PC-9 (cell line): ENCODE measurements around the gene JPH2. TPM values are rescaled to one million over a fixed set of nuclear protein-coding genes. Genes with fewer than 3 reads are reported as not detected.

Experiments used
- BruUV-seq: library from RNA; stranded (reverse); fragments of 400-500 nt; replicated peaks from 2 replicates; lab custom pipeline; 2021; lab: Mats Ljungman, UMichigan
- CTCF ChIA-PET: fragments of 300-600 bp; sonication (Branson Sonifier 250); formaldehyde crosslinking; loops from one replicate; lab custom pipeline; 2022; ENCODE audit warnings: antibody characterized with exemption; lab: Charles Lee
- POLR2A ChIA-PET: fragments of 300-600 bp; sonication (Branson Sonifier 250); formaldehyde crosslinking; loops from one replicate; lab custom pipeline; 2022; ENCODE audit warnings: antibody characterized with exemption; ENCODE audit not compliant: unreplicated experiment; lab: Charles Lee
- DNase-seq, 2 experiments: peaks; one replicate each; pipeline versions ENCODE4 v3.0.0 to v3.0.0-alpha.2; 2015 to 2022; ENCODE audit warnings: mixed read lengths in 1 of 2
- H2AFZ ChIP-seq: fragments of 200-600 bp; sonication (generic); 2 replicates; pipeline ENCODE4 v1.8.1; 2017; ENCODE audit warnings: antibody characterized with exemption
- H3F3A ChIP-seq: fragments of 200-600 bp; sonication (generic); 2 replicates; pipeline ENCODE4 v1.8.1; 2017; ENCODE audit warnings: antibody characterized with exemption, mild to moderate bottlenecking, low read depth; ENCODE audit not compliant: insufficient read depth
- H3K27ac ChIP-seq: fragments of 200-600 bp; sonication (generic); 2 replicates; pipeline ENCODE4 v1.6.1; 2016; ENCODE audit warnings: mixed run types
- H3K27me3 ChIP-seq: fragments of 200-600 bp; sonication (generic); 2 replicates; pipeline ENCODE4 v1.6.1; 2016; ENCODE audit warnings: low read depth, mixed run types; ENCODE audit not compliant: insufficient read depth
- H3K36me3 ChIP-seq: fragments of 200-600 bp; sonication (generic); 2 replicates; pipeline ENCODE4 v1.6.1; 2016; ENCODE audit warnings: low read depth, mixed run types
- H3K4me1 ChIP-seq: fragments of 200-600 bp; sonication (generic); replicated peaks from 2 replicates; pipeline ENCODE4 v1.6.1; 2016; ENCODE audit warnings: mixed run types; ENCODE audit not compliant: insufficient read depth
- H3K4me2 ChIP-seq: fragments of 200-600 bp; sonication (generic); 2 replicates; pipeline ENCODE4 v1.6.1; 2017; ENCODE audit warnings: mixed run types
- H3K4me3 ChIP-seq: fragments of 200-600 bp; sonication (generic); 2 replicates; pipeline ENCODE4 v1.6.1; 2016; ENCODE audit warnings: mixed run types
- H3K79me2 ChIP-seq: fragments of 200-600 bp; sonication (generic); 2 replicates; pipeline ENCODE4 v1.6.1; 2017; ENCODE audit warnings: low read depth, mixed run types
- H3K9me2 ChIP-seq: fragments of 200-600 bp; sonication (generic); 2 replicates; pipeline ENCODE4 v1.8.1; 2017; ENCODE audit warnings: mild to moderate bottlenecking; ENCODE audit not compliant: insufficient read depth
- H3K9me3 ChIP-seq: fragments of 200-600 bp; sonication (generic); 2 replicates; pipeline ENCODE4 v1.8.1; 2016; ENCODE audit warnings: low read depth; ENCODE audit not compliant: insufficient read depth
- H4K20me1 ChIP-seq: fragments of 200-600 bp; sonication (generic); 2 replicates; pipeline ENCODE4 v1.8.1; 2017; ENCODE audit not compliant: insufficient read depth
- CTCF ChIP-seq: fragments of 200-600 bp; sonication (generic); conservative IDR thresholded peaks from 2 replicates; pipeline ENCODE4 v1.6.1; 2017; ENCODE audit warnings: mixed run types, antibody characterized with exemption, mild to moderate bottlenecking, moderate library complexity
- EZH2 ChIP-seq: fragments of 200-600 bp; sonication (generic); IDR thresholded peaks from 2 replicates; pipeline ENCODE4 v1.8.0; 2017; ENCODE audit warnings: antibody characterized with exemption, low read depth
- intact Hi-C: fragments of 100-400 bp; cut with micrococcal nuclease; formaldehyde crosslinking; loops from one replicate; pipeline ENCODE4 v1.10.0; 2022; ENCODE audit not compliant: unreplicated experiment
- total RNA-seq: library from RNA; stranded (reverse); gene quantifications from 2 replicates; pipeline ENCODE4 v1.2.3, GENCODE V29; 2021

JPH2 gene
- total RNA-seq, 1 experiment from 2014 or later, result 41.1 TPM

GRCh38 chr20:44182863-44183262 is 4.1 kb downstream of the JPH2 start:
- CTCF ChIA-PET, result no interaction called here
- intact Hi-C loops, result no loop called here
- H3K4me2 ChIP-seq, result peak overlapping the region; percentile 93

GRCh38 chr20:44182135-44182765 is 4.7 kb downstream of the JPH2 start:
- Histone ChIP-seq H3K27ac (0 out of 2 replicates have a peak overlapping the region, but pooled peaks have one; percentile 19), H3K9me2 (no peaks in the 10 kb centered on the region), H3K27me3 (no peaks in the 10 kb centered on the region), H4K20me1 (no peaks in the 10 kb centered on the region), H3F3A (peaks cover 45% of the 10 kb centered on the region; the same call in 1 of the 2 replicates), H2AFZ (no peak overlapping the region), H3K36me3 (0 out of 2 replicates have a peak, but pooled peaks cover 7% of the 10 kb centered on the region), H3K4me1 (peaks cover 76% of the 10 kb centered on the region), H3K9me3 (no peaks in the 10 kb centered on the region), H3K79me2 (peaks cover 89% of the 10 kb centered on the region), H3K4me2 (peak overlapping the region; percentile 93), H3K4me3 (peak overlapping the region; percentile 20; the same call in 1 of the 2 replicates)
- DNase-seq, result peak; percentile 43 to 61
- ChIA-PET CTCF (interaction anchor here (0.7 kb wide), 1 partner anchor 592 kb away, joined by 3 read pairs; the partner anchor contains the start of gene IFT52), POLR2A (interaction anchor here (0.6 kb wide), 1 partner anchor 331 kb away, joined by 4 read pairs; no protein-coding TSS in a partner anchor)
- BruUV-seq, result no TSS peak
- TF ChIP-seq CTCF, result no peak
- TF ChIP-seq EZH2, result no peak
- intact Hi-C loops, result no loop called here

More at GRCh38 chr20:44182863-44183262, 4.1 kb downstream of the JPH2 start:
- H3K27me3 ChIP-seq, result no peaks in the 10 kb centered on the region
- no peak overlapping the region for H2AFZ ChIP-seq
- peak overlapping the region; percentile 20; the same call in 1 of the 2 replicates for H3K4me3 ChIP-seq
- H3K27ac ChIP-seq, result 0 out of 2 replicates have a peak overlapping the region, but pooled peaks have one; percentile 19
- no peaks in the 10 kb centered on the region for H3K9me2 ChIP-seq
- POLR2A ChIA-PET, result interaction anchor here (0.6 kb wide), 1 partner anchor 331 kb away, joined by 4 read pairs; no protein-coding TSS in a partner anchor
- H3F3A ChIP-seq, result peaks cover 44% of the 10 kb centered on the region
- no TSS peak for BruUV-seq
- 0 out of 2 replicates have a peak, but pooled peaks cover 7% of the 10 kb centered on the region for H3K36me3 ChIP-seq
- TF ChIP-seq CTCF (no peak), EZH2 (no peak)
- no peak for DNase-seq
- peaks cover 73% of the 10 kb centered on the region for H3K4me1 ChIP-seq
- peaks cover 84% of the 10 kb centered on the region for H3K79me2 ChIP-seq
- H4K20me1 ChIP-seq, result no peaks in the 10 kb centered on the region
- no peaks in the 10 kb centered on the region for H3K9me3 ChIP-seq

- H3F3A ChIP-seq, result peaks cover 45% of the 10 kb centered on the region; the same call in 1 of the 2 replicates
- no peaks in the 10 kb centered on the region for H4K20me1 ChIP-seq
- no peak for TF ChIP-seq CTCF
- no peak for TF ChIP-seq EZH2
- peaks cover 90% of the 10 kb centered on the region for H3K79me2 ChIP-seq
- 0 out of 2 replicates have a peak, but pooled peaks cover 7% of the 10 kb centered on the region for H3K36me3 ChIP-seq
- BruUV-seq, result no TSS peak
- H3K27me3 ChIP-seq, result no peaks in the 10 kb centered on the region
- H2AFZ ChIP-seq, result no peak overlapping the region
- no peaks in the 10 kb centered on the region for H3K9me2 ChIP-seq
- ChIA-PET POLR2A (no interaction called here), CTCF (interaction anchor here (0.7 kb wide), 1 partner anchor 591 kb away, joined by 3 read pairs; the partner anchor contains the start of gene IFT52)
- H3K4me3 ChIP-seq, result no peak overlapping the region
- peak overlapping the region; percentile 93 for H3K4me2 ChIP-seq
- 0 out of 2 replicates have a peak overlapping the region, but pooled peaks have one; percentile 19 for H3K27ac ChIP-seq
- intact Hi-C loops, result no loop called here
- peaks cover 81% of the 10 kb centered on the region for H3K4me1 ChIP-seq
- DNase-seq, result no peak
- H3K9me3 ChIP-seq, result no peaks in the 10 kb centered on the region
Observed at GRCh38 chr20:44181611-44182010, 5.4 kb downstream of the JPH2 start.
